T-helper 17 cell (primary cell): Measurements from ENCODE around the gene MED13L. TPM values are rescaled to one million over a fixed set of nuclear protein-coding genes. Genes with fewer than 3 reads are reported as not detected.

Experiments used
- ATAC-seq: fragments of 150-1000 bp; cut with Tn5 transposase; 2 replicates; pipeline ENCODE4 v1.10.0; 2021; ENCODE audit warnings: mild to moderate bottlenecking, moderate library complexity
- DNase-seq, 3 donors: peaks; one replicate each; pipeline versions ENCODE4 v3.0.0 to v3.0.0-alpha.2; 2020 to 2021
- H3K9me3 ChIP-seq: one replicate; pipeline ENCODE4 v1.7.0; 2013; ENCODE audit warnings: low read length, mild to moderate bottlenecking; ENCODE audit not compliant: control insufficient read depth, poor library complexity, severe bottlenecking
- H3K27ac Mint-ChIP-seq: one replicate; pipeline ENCODE4 v1.8.0; 2022; ENCODE audit warnings: mild to moderate bottlenecking, moderate library complexity, mixed read lengths
- H3K27me3 Mint-ChIP-seq: one replicate; pipeline ENCODE4 v1.8.0; 2022; ENCODE audit warnings: mixed read lengths
- H3K36me3 Mint-ChIP-seq: one replicate; pipeline ENCODE4 v1.8.0; 2022; ENCODE audit warnings: low read depth, mixed read lengths
- H3K4me1 Mint-ChIP-seq: one replicate; pipeline ENCODE4 v1.8.0; 2022; ENCODE audit warnings: mild to moderate bottlenecking, mixed read lengths
- H3K4me3 Mint-ChIP-seq: one replicate; pipeline ENCODE4 v1.8.0; 2022; ENCODE audit warnings: mild to moderate bottlenecking, moderate library complexity, mixed read lengths
- total RNA-seq, 4 donors: library from RNA in 2 of 4; stranded (reverse) in 2 of 4; gene quantifications; one replicate each; pipeline ENCODE4 v1.2.3 and lab custom pipeline; 2022 to 2026

Gene MED13L
- total RNA-seq, 2 donors from 2014 or later = 184 to 193 TPM

- H3K9me3 ChIP-seq = no peaks in the 10 kb centered on the region
- DNase-seq (no peak), ATAC-seq (no peak)
- Mint-ChIP-seq H3K27me3 (no peaks in the 10 kb centered on the region), H3K4me1 (no peaks in the 10 kb centered on the region), H3K27ac (no peak overlapping the region), H3K4me3 (no peak overlapping the region), H3K36me3 (peaks cover 2% of the 10 kb centered on the region)
Measured at GRCh38 chr12:115953450-115953849, 324.0 kb downstream of the MED13L start.

DNA sequence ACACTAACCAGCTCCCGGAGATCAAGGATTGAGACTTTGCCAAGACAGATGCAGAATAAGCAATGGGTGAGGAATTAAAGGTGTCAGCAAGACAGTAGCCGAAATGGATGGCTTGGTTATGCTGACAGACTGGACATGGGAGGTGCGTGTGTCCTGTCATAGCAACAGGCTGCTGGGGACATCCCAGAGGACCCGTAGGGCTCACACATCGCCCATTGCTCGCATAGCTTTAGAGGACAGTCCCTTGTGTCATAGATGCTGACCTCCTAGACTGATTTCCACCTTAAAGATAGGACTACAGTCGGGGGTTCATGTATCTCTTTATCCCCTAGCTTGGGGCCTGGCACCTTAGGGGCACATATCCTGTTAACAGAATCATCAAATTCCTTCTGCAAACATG lies 324.5 kb downstream of the MED13L start:
- H3K4me3 Mint-ChIP-seq = no peak overlapping the region
- no peaks in the 10 kb centered on the region for H3K4me1 Mint-ChIP-seq
- H3K36me3 Mint-ChIP-seq = peaks cover 4% of the 10 kb centered on the region
- no peak overlapping the region for H3K27ac Mint-ChIP-seq
- no peaks in the 10 kb centered on the region for H3K27me3 Mint-ChIP-seq
- no peaks in the 10 kb centered on the region for H3K9me3 ChIP-seq
- no peak for ATAC-seq
- DNase-seq = no peak

GRCh38 chr12:115950959-115951358 lies 326.5 kb downstream of the MED13L start:
- Mint-ChIP-seq H3K4me3 (peak overlapping the region; percentile 8), H3K36me3 (peaks cover 4% of the 10 kb centered on the region), H3K4me1 (no peaks in the 10 kb centered on the region), H3K27me3 (no peaks in the 10 kb centered on the region), H3K27ac (peak overlapping the region; percentile 5)
- H3K9me3 ChIP-seq = no peaks in the 10 kb centered on the region
- ATAC-seq (no peak), DNase-seq (no peak)

DNA sequence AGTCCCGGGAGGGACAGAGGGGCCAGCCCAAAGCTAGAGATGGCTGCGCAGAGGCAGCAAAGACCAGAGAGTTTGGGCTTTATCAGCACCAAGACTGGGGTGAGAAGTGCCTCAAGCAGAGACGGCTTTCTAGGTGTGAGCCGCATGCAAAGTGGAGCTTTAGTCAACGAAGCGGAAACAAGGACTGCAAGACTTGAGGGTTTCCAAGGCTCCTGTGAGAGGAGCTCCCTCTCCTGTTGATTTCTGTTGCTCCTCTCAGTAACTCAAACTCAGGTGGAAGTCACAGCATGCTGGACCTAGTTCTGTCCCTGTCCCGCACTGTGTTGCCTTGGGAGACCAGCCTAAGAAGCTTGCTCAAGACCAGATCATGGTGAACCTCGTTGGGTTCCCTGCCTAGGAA lies 327.8 kb downstream of the MED13L start:
- H3K27ac Mint-ChIP-seq = no peak overlapping the region
- H3K4me3 Mint-ChIP-seq = no peak overlapping the region
- H3K4me1 Mint-ChIP-seq = no peaks in the 10 kb centered on the region
- no peaks in the 10 kb centered on the region for H3K27me3 Mint-ChIP-seq
- DNase-seq (no peak), ATAC-seq (peak; percentile 7)
- H3K36me3 Mint-ChIP-seq = peaks cover 4% of the 10 kb centered on the region
- H3K9me3 ChIP-seq = no peaks in the 10 kb centered on the region

DNA sequence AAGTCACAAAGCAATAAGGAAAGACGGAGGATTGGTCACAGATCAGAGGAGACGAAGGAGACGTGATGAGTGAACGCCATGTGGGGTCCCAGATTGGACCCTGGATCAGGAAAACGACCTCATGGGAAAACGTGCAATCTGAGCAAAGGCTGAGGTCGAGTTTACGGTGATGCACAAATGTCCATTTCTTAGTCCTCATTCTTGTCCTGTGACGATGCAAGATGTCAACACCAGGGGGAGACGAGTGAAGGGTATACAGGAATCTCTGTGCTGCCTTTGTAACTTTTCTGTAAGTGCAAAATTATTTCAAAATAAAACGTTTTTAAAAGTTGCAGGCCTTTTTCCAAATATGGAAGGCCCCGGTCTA lies 329.8 kb downstream of the MED13L start:
- no peaks in the 10 kb centered on the region for H3K9me3 ChIP-seq
- H3K27ac Mint-ChIP-seq = peak overlapping the region; percentile 29
- H3K27me3 Mint-ChIP-seq = no peaks in the 10 kb centered on the region
- DNase-seq (no peak), ATAC-seq (no peak)
- H3K4me1 Mint-ChIP-seq = no peaks in the 10 kb centered on the region
- H3K4me3 Mint-ChIP-seq = no peak overlapping the region
- H3K36me3 Mint-ChIP-seq = peaks cover 4% of the 10 kb centered on the region

DNA sequence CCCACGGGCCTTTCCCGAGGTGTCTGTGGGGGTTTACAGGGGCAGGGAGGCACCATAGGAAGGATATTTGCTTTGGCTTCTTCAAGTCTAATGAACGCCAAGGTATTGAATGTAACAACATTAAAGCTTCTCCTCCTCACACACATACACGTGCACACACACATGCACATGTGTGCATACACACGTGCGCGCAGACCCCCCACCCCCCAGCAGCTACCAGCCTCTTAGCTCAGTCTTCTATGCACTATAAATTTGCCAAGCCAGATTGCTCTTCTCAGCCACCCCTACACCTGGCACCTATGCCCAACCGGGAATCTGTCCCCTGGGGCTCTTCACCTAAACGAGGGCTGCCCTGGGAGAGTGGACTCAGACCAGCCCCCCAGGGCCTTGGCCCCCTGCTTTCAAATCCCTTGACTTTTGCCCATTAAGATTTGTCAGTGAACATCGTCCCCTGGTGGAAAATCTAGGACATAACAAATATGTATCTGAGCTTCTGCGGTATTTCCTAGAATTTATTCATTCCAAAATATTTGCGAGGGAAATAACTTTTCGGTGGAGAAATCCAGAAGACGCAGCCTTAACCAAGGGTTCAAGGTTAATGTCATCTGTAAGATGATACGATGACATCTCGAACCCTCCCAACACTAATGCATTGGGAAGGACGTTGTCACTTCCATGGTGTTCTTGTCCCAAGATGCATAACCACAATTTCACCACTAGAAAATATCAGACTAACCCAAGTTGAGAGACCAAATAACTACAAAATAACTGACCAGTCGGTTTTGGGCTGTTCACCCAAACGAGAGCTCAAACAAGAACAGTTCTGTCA lies 330.4 kb downstream of the MED13L start:
- peak overlapping the region; percentile 29 for H3K27ac Mint-ChIP-seq
- peaks cover 2% of the 10 kb centered on the region for H3K36me3 Mint-ChIP-seq
- H3K4me1 Mint-ChIP-seq = no peaks in the 10 kb centered on the region
- H3K4me3 Mint-ChIP-seq = no peak overlapping the region
- H3K27me3 Mint-ChIP-seq = no peaks in the 10 kb centered on the region
- no peak for ATAC-seq
- DNase-seq = no peak
- H3K9me3 ChIP-seq = no peaks in the 10 kb centered on the region

GRCh38 chr12:115946092-115946491 lies 331.4 kb downstream of the MED13L start:
- Mint-ChIP-seq H3K27me3 (peaks cover 4% of the 10 kb centered on the region), H3K4me1 (no peaks in the 10 kb centered on the region), H3K36me3 (peaks cover 2% of the 10 kb centered on the region), H3K27ac (no peak overlapping the region), H3K4me3 (no peak overlapping the region)
- H3K9me3 ChIP-seq = no peaks in the 10 kb centered on the region
- ATAC-seq (no peak), DNase-seq (no peak)

DNA sequence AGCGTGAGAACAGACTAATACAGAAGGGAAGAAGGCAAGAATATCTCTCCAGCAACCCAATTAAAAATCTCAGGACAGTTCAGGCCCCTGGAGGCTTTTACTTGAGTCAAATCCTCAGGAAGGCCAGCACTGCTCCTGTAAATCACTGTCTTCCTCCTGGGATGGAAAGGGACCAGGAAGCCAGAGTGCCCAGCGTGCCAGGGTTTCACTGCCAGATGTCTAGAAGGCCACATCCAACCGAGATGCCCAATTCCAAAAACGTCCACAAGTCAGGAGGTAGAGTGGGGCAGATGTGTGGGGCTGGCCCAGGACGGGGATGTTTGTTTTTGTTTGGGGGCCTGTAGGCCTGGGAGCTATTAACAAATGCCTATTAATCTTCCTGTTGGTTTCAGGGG lies 332.0 kb downstream of the MED13L start:
- no peak for ATAC-seq
- no peaks in the 10 kb centered on the region for H3K9me3 ChIP-seq
- Mint-ChIP-seq H3K27me3 (peaks cover 8% of the 10 kb centered on the region), H3K4me1 (no peaks in the 10 kb centered on the region), H3K36me3 (peaks cover 2% of the 10 kb centered on the region), H3K27ac (no peak overlapping the region), H3K4me3 (no peak overlapping the region)
- DNase-seq = no peak

DNA sequence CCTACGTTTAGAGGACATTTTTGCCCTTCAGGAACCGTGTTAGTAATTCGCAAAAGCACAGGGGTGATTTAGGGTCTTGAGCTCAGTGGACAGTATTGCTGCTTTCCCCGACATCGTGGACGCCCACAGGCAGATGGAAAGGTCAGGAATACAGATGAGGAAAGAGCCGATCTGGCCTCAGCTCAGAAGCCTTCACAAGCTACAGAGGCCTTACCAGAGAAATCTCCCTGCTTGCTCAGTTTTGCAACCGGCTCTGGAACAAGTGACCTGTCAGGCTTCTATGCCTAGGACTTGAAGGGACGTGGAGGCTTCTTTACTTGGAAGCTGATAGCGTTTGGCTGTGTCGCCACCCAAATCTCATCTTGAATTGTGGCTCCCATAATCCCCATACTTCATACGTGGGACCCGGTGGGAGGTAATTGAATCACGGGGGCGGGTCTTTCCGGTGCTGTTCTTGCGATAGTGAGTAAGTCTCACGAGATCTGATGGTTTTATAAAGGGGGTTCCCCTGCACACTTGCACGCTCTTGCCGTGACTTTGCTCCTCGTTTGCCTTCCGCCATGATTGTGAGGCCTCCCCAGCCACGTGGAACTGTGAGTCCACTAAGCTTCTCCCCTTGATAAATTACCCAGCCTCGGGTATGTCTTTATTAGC lies 332.5 kb downstream of the MED13L start:
- no peaks in the 10 kb centered on the region for H3K4me1 Mint-ChIP-seq
- no peak overlapping the region for H3K27ac Mint-ChIP-seq
- peaks cover 13% of the 10 kb centered on the region for H3K27me3 Mint-ChIP-seq
- H3K36me3 Mint-ChIP-seq = peaks cover 2% of the 10 kb centered on the region
- no peak overlapping the region for H3K4me3 Mint-ChIP-seq
- no peaks in the 10 kb centered on the region for H3K9me3 ChIP-seq
- ATAC-seq (no peak), DNase-seq (no peak)

GRCh38 chr12:115944392-115944742 lies 333.1 kb downstream of the MED13L start:
- peaks cover 14% of the 10 kb centered on the region for H3K27me3 Mint-ChIP-seq
- no peak for ATAC-seq
- H3K4me3 Mint-ChIP-seq = no peak overlapping the region
- H3K4me1 Mint-ChIP-seq = no peaks in the 10 kb centered on the region
- H3K9me3 ChIP-seq = no peaks in the 10 kb centered on the region
- no peak for DNase-seq
- H3K27ac Mint-ChIP-seq = no peak overlapping the region
- peaks cover 2% of the 10 kb centered on the region for H3K36me3 Mint-ChIP-seq

DNA sequence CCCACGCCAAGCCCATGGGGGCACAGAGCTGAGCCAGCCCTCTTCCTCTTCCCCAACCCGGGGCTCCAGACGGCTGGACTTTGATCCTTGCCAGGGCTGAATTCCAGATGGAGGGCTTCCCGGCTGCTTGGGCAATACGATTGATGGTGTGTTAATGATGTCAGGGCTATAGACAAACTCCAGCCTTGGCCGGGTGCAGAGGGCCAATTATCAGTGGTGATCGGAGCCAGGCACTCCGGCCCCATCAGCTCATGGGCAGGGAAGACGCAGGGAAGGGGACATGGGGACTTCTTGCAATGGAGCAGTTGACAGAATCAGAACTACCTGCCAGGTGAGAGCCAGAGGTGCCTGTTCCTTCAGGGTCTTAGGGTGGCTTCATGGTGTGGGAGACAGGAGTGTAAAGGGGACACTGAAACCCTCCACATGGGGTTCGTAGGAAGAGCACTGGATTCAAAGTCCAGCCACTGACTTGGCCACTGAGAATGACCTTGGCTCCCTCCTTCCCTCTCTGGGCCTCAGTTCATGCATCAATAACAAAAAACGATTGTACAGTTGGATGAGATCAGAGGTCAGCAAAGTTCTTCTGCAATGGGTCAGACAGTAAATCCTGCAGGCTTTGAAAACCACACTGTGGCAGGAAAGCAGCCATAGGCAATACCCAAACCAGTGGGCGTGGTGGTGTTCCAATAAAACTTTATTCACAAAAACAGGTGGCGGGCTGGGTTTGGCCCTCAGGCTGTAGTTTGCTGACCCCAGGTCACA lies 333.7 kb downstream of the MED13L start:
- H3K27ac Mint-ChIP-seq = no peak overlapping the region
- no peak for ATAC-seq
- peaks cover 2% of the 10 kb centered on the region for H3K36me3 Mint-ChIP-seq
- H3K4me3 Mint-ChIP-seq = no peak overlapping the region
- peaks cover 14% of the 10 kb centered on the region for H3K27me3 Mint-ChIP-seq
- H3K4me1 Mint-ChIP-seq = no peaks in the 10 kb centered on the region
- H3K9me3 ChIP-seq = no peaks in the 10 kb centered on the region
- no peak for DNase-seq

DNA sequence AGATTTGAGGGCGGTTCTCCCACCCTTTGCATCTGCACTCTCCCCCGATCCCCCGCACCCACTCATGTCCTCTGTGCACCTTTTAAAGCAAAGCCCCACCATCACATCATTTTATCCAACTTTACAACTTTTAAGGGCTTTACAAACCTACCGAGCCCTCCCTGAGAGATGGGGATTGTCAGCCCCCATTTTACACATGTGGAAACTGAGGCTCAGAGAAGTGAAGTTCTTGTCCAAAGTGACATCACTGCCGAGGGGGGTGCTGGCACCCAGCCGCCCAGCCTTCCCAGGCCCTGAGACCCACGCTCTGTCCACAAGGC lies 334.2 kb downstream of the MED13L start:
- no peaks in the 10 kb centered on the region for H3K9me3 ChIP-seq
- ATAC-seq (no peak), DNase-seq (no peak)
- Mint-ChIP-seq H3K27ac (no peak overlapping the region), H3K36me3 (peaks cover 1% of the 10 kb centered on the region), H3K27me3 (peaks cover 14% of the 10 kb centered on the region), H3K4me3 (no peak overlapping the region), H3K4me1 (no peaks in the 10 kb centered on the region)

DNA sequence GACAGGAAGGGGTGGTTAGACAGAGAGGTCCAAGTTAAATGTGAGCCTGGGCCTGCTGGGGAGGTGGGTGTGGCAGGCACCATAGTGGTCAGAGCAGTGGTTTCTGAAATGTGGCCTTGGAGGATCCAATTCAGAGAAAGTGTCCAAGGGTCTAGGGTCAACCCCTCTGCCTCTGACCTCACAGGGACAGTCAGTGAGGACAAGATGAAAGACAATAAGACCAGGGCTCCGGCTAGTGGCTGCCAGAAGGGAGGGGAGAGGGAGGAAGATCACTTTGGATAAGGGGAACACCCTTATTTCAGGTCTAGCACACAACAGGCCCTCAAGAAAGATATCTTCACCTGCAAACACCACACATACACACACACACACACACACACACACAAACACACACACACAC lies 335.1 kb downstream of the MED13L start:
- Mint-ChIP-seq H3K27me3 (peaks cover 21% of the 10 kb centered on the region), H3K27ac (no peak overlapping the region), H3K4me3 (no peak overlapping the region), H3K36me3 (no peaks in the 10 kb centered on the region), H3K4me1 (no peaks in the 10 kb centered on the region)
- H3K9me3 ChIP-seq = no peaks in the 10 kb centered on the region
- DNase-seq = no peak
- no peak for ATAC-seq
